Endothelial cell (in vitro differentiated cells): ENCODE results near the gene SMARCD3. TPM values are rescaled to one million over a fixed set of nuclear protein-coding genes. Genes with fewer than 3 reads are reported as not detected.

Experiments
- DNase-seq: peaks from one replicate; pipeline ENCODE4 v3.0.0; 2021; ENCODE audit warnings: low spot score
- H3K27ac Mint-ChIP-seq: one replicate; pipeline ENCODE4 v1.8.0; 2021; ENCODE audit warnings: mixed read lengths, inconsistent platforms; ENCODE audit not compliant: unreplicated experiment
- H3K27me3 Mint-ChIP-seq: one replicate; pipeline ENCODE4 v1.8.0; 2021; ENCODE audit warnings: mild to moderate bottlenecking, moderate library complexity, mixed read lengths, inconsistent platforms; ENCODE audit not compliant: unreplicated experiment
- H3K36me3 Mint-ChIP-seq: one replicate; pipeline ENCODE4 v1.8.0; 2021; ENCODE audit warnings: mild to moderate bottlenecking, low read depth, mixed read lengths, inconsistent platforms; ENCODE audit not compliant: unreplicated experiment
- H3K4me1 Mint-ChIP-seq: one replicate; pipeline ENCODE4 v1.8.0; 2021; ENCODE audit warnings: mild to moderate bottlenecking, mixed read lengths, inconsistent platforms; ENCODE audit not compliant: unreplicated experiment
- H3K4me3 Mint-ChIP-seq: one replicate; pipeline ENCODE4 v1.8.0; 2021; ENCODE audit warnings: mild to moderate bottlenecking, mixed read lengths, inconsistent platforms; ENCODE audit not compliant: unreplicated experiment
- H3K9me3 Mint-ChIP-seq: one replicate; pipeline ENCODE4 v1.8.0; 2021; ENCODE audit warnings: mixed read lengths, inconsistent platforms; ENCODE audit not compliant: unreplicated experiment
- total RNA-seq: library from RNA; stranded (reverse); fragmentation: NEBNext Ultra II Directional; extraction: Animal tissue kit (Norgen Biotek cat#: 25700); gene quantifications from one replicate; pipeline ENCODE4 v1.2.1, GENCODE V29; 2021; ENCODE audit not compliant: unreplicated experiment
- TF ChIP-seq, protein P1 (sequence below): fragments of 200-600 bp; sonication (generic); IDR thresholded peaks from one replicate; pipeline ENCODE4 v1.5.0; 2021; ENCODE audit warnings: antibody characterized with exemption; ENCODE audit not compliant: unreplicated experiment

Gene SMARCD3
- total RNA-seq, 1 donor from 2014 or later, result 5.4 TPM

GRCh38 chr7:151204383-151205032 is 44.0 kb downstream of the SMARCD3 start:
- no peaks in the 10 kb centered on the region for H3K9me3 Mint-ChIP-seq
- H3K36me3 Mint-ChIP-seq, result no peaks in the 10 kb centered on the region
- peaks cover 7% of the 10 kb centered on the region for H3K27me3 Mint-ChIP-seq
- DNase-seq, result no peak
- no peaks in the 10 kb centered on the region for H3K4me1 Mint-ChIP-seq
- H3K4me3 Mint-ChIP-seq, result no peak overlapping the region
- H3K27ac Mint-ChIP-seq, result no peak overlapping the region
- TF ChIP-seq, protein P1, sequence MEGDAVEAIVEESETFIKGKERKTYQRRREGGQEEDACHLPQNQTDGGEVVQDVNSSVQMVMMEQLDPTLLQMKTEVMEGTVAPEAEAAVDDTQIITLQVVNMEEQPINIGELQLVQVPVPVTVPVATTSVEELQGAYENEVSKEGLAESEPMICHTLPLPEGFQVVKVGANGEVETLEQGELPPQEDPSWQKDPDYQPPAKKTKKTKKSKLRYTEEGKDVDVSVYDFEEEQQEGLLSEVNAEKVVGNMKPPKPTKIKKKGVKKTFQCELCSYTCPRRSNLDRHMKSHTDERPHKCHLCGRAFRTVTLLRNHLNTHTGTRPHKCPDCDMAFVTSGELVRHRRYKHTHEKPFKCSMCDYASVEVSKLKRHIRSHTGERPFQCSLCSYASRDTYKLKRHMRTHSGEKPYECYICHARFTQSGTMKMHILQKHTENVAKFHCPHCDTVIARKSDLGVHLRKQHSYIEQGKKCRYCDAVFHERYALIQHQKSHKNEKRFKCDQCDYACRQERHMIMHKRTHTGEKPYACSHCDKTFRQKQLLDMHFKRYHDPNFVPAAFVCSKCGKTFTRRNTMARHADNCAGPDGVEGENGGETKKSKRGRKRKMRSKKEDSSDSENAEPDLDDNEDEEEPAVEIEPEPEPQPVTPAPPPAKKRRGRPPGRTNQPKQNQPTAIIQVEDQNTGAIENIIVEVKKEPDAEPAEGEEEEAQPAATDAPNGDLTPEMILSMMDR, result no peak

GRCh38 chr7:151202836-151203235 is 45.7 kb downstream of the SMARCD3 start:
- no peak for DNase-seq
- peaks cover 5% of the 10 kb centered on the region for H3K27me3 Mint-ChIP-seq
- no peak overlapping the region for H3K27ac Mint-ChIP-seq
- no peak overlapping the region for H3K4me3 Mint-ChIP-seq
- no peaks in the 10 kb centered on the region for H3K4me1 Mint-ChIP-seq
- TF ChIP-seq, protein P1, result no peak
- H3K36me3 Mint-ChIP-seq, result no peaks in the 10 kb centered on the region
- H3K9me3 Mint-ChIP-seq, result no peaks in the 10 kb centered on the region

GRCh38 chr7:151201751-151202150 is 46.7 kb downstream of the SMARCD3 start:
- no peaks in the 10 kb centered on the region for H3K9me3 Mint-ChIP-seq
- TF ChIP-seq, protein P1, result no peak
- no peaks in the 10 kb centered on the region for H3K36me3 Mint-ChIP-seq
- peaks cover 5% of the 10 kb centered on the region for H3K27me3 Mint-ChIP-seq
- DNase-seq, result no peak
- H3K27ac Mint-ChIP-seq, result no peak overlapping the region
- no peaks in the 10 kb centered on the region for H3K4me1 Mint-ChIP-seq
- no peak overlapping the region for H3K4me3 Mint-ChIP-seq

- H3K9me3 Mint-ChIP-seq, result no peaks in the 10 kb centered on the region
- H3K36me3 Mint-ChIP-seq, result no peaks in the 10 kb centered on the region
- no peak overlapping the region for H3K4me3 Mint-ChIP-seq
- peaks cover 5% of the 10 kb centered on the region for H3K27me3 Mint-ChIP-seq
- TF ChIP-seq, protein P1, result no peak
- no peaks in the 10 kb centered on the region for H3K4me1 Mint-ChIP-seq
- DNase-seq, result no peak
- H3K27ac Mint-ChIP-seq, result no peak overlapping the region
These were observed 47.1 kb downstream of the SMARCD3 start for GRCh38 chr7:151201344-151201743.

- H3K27ac Mint-ChIP-seq, result no peak overlapping the region
- no peaks in the 10 kb centered on the region for H3K36me3 Mint-ChIP-seq
- no peak for DNase-seq
- H3K4me3 Mint-ChIP-seq, result no peak overlapping the region
- H3K4me1 Mint-ChIP-seq, result peaks cover 6% of the 10 kb centered on the region
- TF ChIP-seq, protein P1, result no peak
- peaks cover 4% of the 10 kb centered on the region for H3K27me3 Mint-ChIP-seq
- no peaks in the 10 kb centered on the region for H3K9me3 Mint-ChIP-seq
These were observed 49.3 kb downstream of the SMARCD3 start for GRCh38 chr7:151198945-151199848.
